ENCODE data around the gene NRN1. TPM values are rescaled to one million over a fixed set of nuclear protein-coding genes. Genes with fewer than 3 reads are reported as not detected.

NRN1 gene
- total RNA-seq, 1 donor from 2014 or later = 0.82 TPM

- Mint-ChIP-seq H3K27ac (ENCODE audit: unreplicated experiment) (no peak overlapping the region), H3K36me3 (ENCODE audit: low read depth, unreplicated experiment) (peaks cover 3% of the 10 kb centered on the region), H3K4me1 (ENCODE audit: low read depth, unreplicated experiment) (peaks cover 16% of the 10 kb centered on the region), H3K9me3 (ENCODE audit: unreplicated experiment) (peaks cover 11% of the 10 kb centered on the region), H3K4me3 (ENCODE audit: unreplicated experiment) (no peak overlapping the region), H3K27me3 (ENCODE audit: low read depth, unreplicated experiment) (peaks cover 61% of the 10 kb centered on the region)
- Histone ChIP-seq H3K4me3 (ENCODE audit: insufficient read depth, low read depth, low read length) (no peak overlapping the region), H3K27me3 (ENCODE audit: insufficient read depth, low read length) (peaks cover 25% of the 10 kb centered on the region), H3K27ac (ENCODE audit: low read depth, low read length) (no peak overlapping the region), H3K9me3 (ENCODE audit: insufficient read depth, low read depth, low read length) (peaks cover 2% of the 10 kb centered on the region), H3K9ac (ENCODE audit: low read length) (no peak overlapping the region), H3K4me1 (ENCODE audit: insufficient read depth, low read length) (no peaks in the 10 kb centered on the region), H3K79me2 (ENCODE audit: insufficient read depth, low read length) (no peaks in the 10 kb centered on the region), H2AFZ (ENCODE audit: low read depth, low read length) (no peak overlapping the region), H3K4me2 (ENCODE audit: low read length) (no peak overlapping the region), H4K20me1 (ENCODE audit: insufficient read depth, low read length) (no peaks in the 10 kb centered on the region), H3K36me3 (ENCODE audit: insufficient read depth, low read length) (no peaks in the 10 kb centered on the region)
- TF ChIP-seq EZH2 (IDR thresholded peaks at IDR 0.05; ENCODE audit: insufficient read depth, low read length) = no peak
- no peak for TF ChIP-seq CTCF (IDR thresholded peaks at IDR 0.05; ENCODE audit: insufficient read depth, low read depth, low read length)
- FAIRE-seq (peak; percentile 66), DNase-seq (ENCODE audit: low read depth) (no peak)
Measured at GRCh38 chr6:5989141-5989723, 17.5 kb downstream of the NRN1 start.

GRCh38 chr6:5986861-5987260 lies 19.9 kb downstream of the NRN1 start:
- Mint-ChIP-seq H3K36me3 (ENCODE audit: low read depth, unreplicated experiment) (no peaks in the 10 kb centered on the region), H3K9me3 (ENCODE audit: unreplicated experiment) (peaks cover 3% of the 10 kb centered on the region), H3K27ac (ENCODE audit: unreplicated experiment) (no peak overlapping the region), H3K4me3 (ENCODE audit: unreplicated experiment) (no peak overlapping the region), H3K27me3 (ENCODE audit: low read depth, unreplicated experiment) (peaks cover 44% of the 10 kb centered on the region), H3K4me1 (ENCODE audit: low read depth, unreplicated experiment) (peaks cover 16% of the 10 kb centered on the region)
- no peak overlapping the region for H3K27ac ChIP-seq (ENCODE audit: low read depth, low read length)
- H2AFZ ChIP-seq (ENCODE audit: low read depth, low read length) = no peak overlapping the region
- H3K9me3 ChIP-seq (ENCODE audit: insufficient read depth, low read depth, low read length) = peaks cover 2% of the 10 kb centered on the region
- no peak overlapping the region for H3K9ac ChIP-seq (ENCODE audit: low read length)
- TF ChIP-seq EZH2 (IDR thresholded peaks at IDR 0.05; ENCODE audit: insufficient read depth, low read length) (no peak), CTCF (IDR thresholded peaks at IDR 0.05; ENCODE audit: insufficient read depth, low read depth, low read length) (no peak)
- H3K36me3 ChIP-seq (ENCODE audit: insufficient read depth, low read length) = no peaks in the 10 kb centered on the region
- peaks cover 4% of the 10 kb centered on the region for H3K27me3 ChIP-seq (ENCODE audit: insufficient read depth, low read length)
- no peak overlapping the region for H3K4me2 ChIP-seq (ENCODE audit: low read length)
- no peak overlapping the region for H3K4me3 ChIP-seq (ENCODE audit: insufficient read depth, low read depth, low read length)
- DNase-seq (ENCODE audit: low read depth) (no peak), FAIRE-seq (no peak)
- H3K4me1 ChIP-seq (ENCODE audit: insufficient read depth, low read length) = no peaks in the 10 kb centered on the region
- H3K79me2 ChIP-seq (ENCODE audit: insufficient read depth, low read length) = no peaks in the 10 kb centered on the region
- no peaks in the 10 kb centered on the region for H4K20me1 ChIP-seq (ENCODE audit: insufficient read depth, low read length)
